Fibroblast of skin of right biceps (primary cell): ENCODE measurements around the gene MUC4.
"Not testable (repeated sequence)": the region's sequence is repeated elsewhere in the genome, so short reads cannot be mapped to it uniquely, and the experiment has no call there.

ENCODE experiments used
- DNase-seq: peaks from one replicate; pipeline ENCODE4 v3.0.0-alpha.2; 2013

MUC4 gene

GRCh38 chr3:195834675-195835583 lies 23.2 kb upstream of the MUC4 start:
- no peak for DNase-seq

- no peak for DNase-seq
Measured at GRCh38 chr3:195829897-195830254, 18.1 kb upstream of the MUC4 start.

- DNase-seq = no peak
Measured at GRCh38 chr3:195828762-195829161, 17.0 kb upstream of the MUC4 start.

- no peak for DNase-seq
Measured at GRCh38 chr3:195825857-195826804, 14.4 kb upstream of the MUC4 start.

- no peak for DNase-seq
Measured at GRCh38 chr3:195825191-195825588, 13.5 kb upstream of the MUC4 start.

GRCh38 chr3:195824425-195825190 lies 12.9 kb upstream of the MUC4 start:
- not testable (repeated sequence) for DNase-seq

- no peak for DNase-seq
Measured at GRCh38 chr3:195823999-195824398, 12.3 kb upstream of the MUC4 start.

- DNase-seq = no peak
Measured at GRCh38 chr3:195823280-195823679, 11.6 kb upstream of the MUC4 start.

GRCh38 chr3:195822131-195822696 lies 10.5 kb upstream of the MUC4 start:
- no peak for DNase-seq

- DNase-seq = no peak
Measured at GRCh38 chr3:195821403-195822130, 9.8 kb upstream of the MUC4 start.

- no peak for DNase-seq
Measured at GRCh38 chr3:195820901-195821300, 9.2 kb upstream of the MUC4 start.

GRCh38 chr3:195820186-195820585 lies 8.5 kb upstream of the MUC4 start:
- DNase-seq = no peak

- no peak for DNase-seq
Measured at GRCh38 chr3:195818301-195818700, 6.6 kb upstream of the MUC4 start.

- no peak for DNase-seq
Measured at GRCh38 chr3:195817578-195818135, 5.9 kb upstream of the MUC4 start.

GRCh38 chr3:195816276-195816913 lies 4.7 kb upstream of the MUC4 start:
- DNase-seq = not testable (repeated sequence)

- no peak for DNase-seq
Measured at GRCh38 chr3:195815169-195815771, 3.5 kb upstream of the MUC4 start.

GRCh38 chr3:195813916-195814640 lies 2.3 kb upstream of the MUC4 start:
- DNase-seq = no peak

GRCh38 chr3:195812366-195812765 lies 637 bp upstream of the MUC4 start:
- DNase-seq = no peak

- DNase-seq = no peak
Measured at GRCh38 chr3:195810455-195810845, 1.3 kb downstream of the MUC4 start.
